Activated naive CD4-positive, alpha-beta T cell treated with anti-CD3 and anti-CD28 coated beads, Interleukin-2, amount 50 U/mL, for 72 hours (primary cell): ENCODE data around the gene CD300E. TPM values are rescaled to one million over a fixed set of nuclear protein-coding genes. Genes with fewer than 3 reads are reported as not detected.

ENCODE experiments used
- ATAC-seq, 2 donors: fragments of 150-1000 bp; cut with Tn5 transposase; 2 replicates each; pipeline ENCODE4 v1.10.0; 2021; ENCODE audit warnings: mild to moderate bottlenecking in 2 of 2, moderate library complexity in 2 of 2
- DNase-seq, 2 donors: peaks; one replicate each; pipeline ENCODE4 v3.0.0; 2021 to 2022; ENCODE audit warnings: low spot score in 2 of 2
- H3K27ac Mint-ChIP-seq, 2 donors: one replicate each; pipeline ENCODE4 v1.8.0; 2022; ENCODE audit warnings: mild to moderate bottlenecking in 2 of 2, mixed read lengths in 2 of 2
- H3K36me3 Mint-ChIP-seq, 2 donors: one replicate each; pipeline ENCODE4 v1.8.0; 2022; ENCODE audit warnings: mixed read lengths in 2 of 2
- H3K9me3 Mint-ChIP-seq, 2 donors: one replicate each; pipeline ENCODE4 v1.8.0; 2022; ENCODE audit warnings: mixed read lengths in 2 of 2
- total RNA-seq, 2 donors: library from RNA; stranded (reverse); gene quantifications; one replicate each; pipeline ENCODE4 v1.2.3, GENCODE V29; 2022

CD300E gene
- total RNA-seq, 2 donors from 2014 or later: not detected

- ATAC-seq: no peak
- H3K9me3 Mint-ChIP-seq: no peaks in the 10 kb centered on the region
- no peak for DNase-seq
- peak overlapping the region in 1 of 2 donors; percentile 0 for H3K27ac Mint-ChIP-seq
- H3K36me3 Mint-ChIP-seq: no peaks in the 10 kb centered on the region
Observed at GRCh38 chr17:74561586-74561985, 62.0 kb downstream of the CD300E start.

Other genes starting within 250 kb of the CD300E start
- gene GPRC5C, start 191.7 kb downstream of the CD300E start, total RNA-seq: 1 to 10 TPM in 1 of 2 donors, not detected in 1; 2.3 TPM
- gene CD300A, start 157.1 kb downstream of the CD300E start, total RNA-seq: 1 to 10 TPM in 1 of 2 donors, under 1 TPM in 1; 0.46 to 4.0 TPM
- not detected for gene CD300LB, start 92.3 kb downstream of the CD300E start, total RNA-seq
- gene CD300C, start 77.6 kb downstream of the CD300E start, total RNA-seq: under 1 TPM in 1 of 2 donors, not detected in 1; 0.25 TPM
- gene CD300H, start 56.2 kb downstream of the CD300E start, total RNA-seq: not detected
- not detected for gene CD300LD, start 31.5 kb downstream of the CD300E start, total RNA-seq
- not detected for gene CD300LF, start 89.2 kb upstream of the CD300E start, total RNA-seq
- 1 to 10 TPM; 3.4 to 4.0 TPM for gene RAB37, start 113.5 kb upstream of the CD300E start, total RNA-seq
- 100 to 1,000 TPM in 1 of 2 donors, 10 to 100 TPM in 1; 59.0 to 114 TPM for gene NHERF1, start 124.9 kb upstream of the CD300E start, total RNA-seq
- gene NAT9, start 152.6 kb upstream of the CD300E start, total RNA-seq: 10 to 100 TPM; 38.2 to 57.2 TPM
- under 1 TPM in 1 of 2 donors, not detected in 1; 0.87 TPM for gene GRIN2C, start 236.1 kb upstream of the CD300E start, total RNA-seq
- gene FDXR, start 249.3 kb upstream of the CD300E start, total RNA-seq: 10 to 100 TPM; 30.9 to 96.3 TPM